Tibial artery (tissue), 4 donors: ENCODE measurements around the gene RIC1.

Source experiments
- DNase-seq, 2 donors: peaks; one replicate each; pipeline ENCODE4 v3.0.0-alpha.2; 2019
- H3K27ac ChIP-seq, 2 donors: fragments of 200-600 bp; sonication (generic) in 1 of 2; 1 replicate in 1 of 2; 2 replicates in 1 of 2; pipeline ENCODE4 v1.5.1; 2018 to 2019; ENCODE audit warnings: mild to moderate bottlenecking in 1 of 2
- H3K27me3 ChIP-seq, 2 donors: fragments of 200-600 bp; sonication (generic) in 1 of 2; one replicate each; pipeline versions ENCODE4 v1.5.1 to v1.6.0; 2016 to 2019
- H3K36me3 ChIP-seq, 3 donors: fragments of 200-600 bp; sonication (generic) in 2 of 3; one replicate each; pipeline ENCODE4 v1.5.1; 2016 to 2019; ENCODE audit warnings: mild to moderate bottlenecking in 2 of 3
- H3K4me1 ChIP-seq, 4 donors: fragments of 200-600 bp; sonication (generic) in 2 of 4; 1 replicate in 3 of 4; 2 replicates in 1 of 4; pipeline ENCODE4 v1.5.1; 2016 to 2019
- H3K4me3 ChIP-seq, 2 donors: fragments of 200-600 bp; sonication (generic) in 1 of 2; 1 replicate in 1 of 2; 2 replicates in 1 of 2; pipeline ENCODE4 v1.5.1; 2018 to 2019; ENCODE audit warnings: mild to moderate bottlenecking in 2 of 2
- H3K9me3 ChIP-seq, 3 donors: fragments of 200-600 bp; sonication (generic) in 1 of 3; one replicate each; pipeline ENCODE4 v1.5.1; 2016 to 2019
- intact Hi-C: fragments of 100-400 bp; cut with DNase I; formaldehyde crosslinking; loops from one replicate; pipeline ENCODE4 v1.15.0; 2023; ENCODE audit warnings: low total_unique reads
- TF ChIP-seq, protein P1 (sequence below), 2 experiments: fragments of 200-600 bp in 1 of 2; fragments of 450-650 bp in 1 of 2; IDR thresholded peaks; one replicate each; pipeline ENCODE4 v1.5.1; 2017 to 2019; ENCODE audit warnings: antibody characterized with exemption in 2 of 2, mild to moderate bottlenecking in 1 of 2, moderate library complexity in 1 of 2

RIC1 gene

GRCh38 chr9:5608298-5609225 is 20.3 kb upstream of the RIC1 start:
- intact Hi-C loops = no loop called here
- H3K27me3 ChIP-seq = no peaks in the 10 kb centered on the region
- H3K4me3 ChIP-seq = peak overlapping the region; percentile 45 to 53
- peak overlapping the region; percentile 78 to 89 for H3K27ac ChIP-seq
- no peak for DNase-seq
- H3K4me1 ChIP-seq = peaks cover 0 to 38% (median 3%) of the 10 kb centered on the region in 4 donors
- TF ChIP-seq, protein P1, sequence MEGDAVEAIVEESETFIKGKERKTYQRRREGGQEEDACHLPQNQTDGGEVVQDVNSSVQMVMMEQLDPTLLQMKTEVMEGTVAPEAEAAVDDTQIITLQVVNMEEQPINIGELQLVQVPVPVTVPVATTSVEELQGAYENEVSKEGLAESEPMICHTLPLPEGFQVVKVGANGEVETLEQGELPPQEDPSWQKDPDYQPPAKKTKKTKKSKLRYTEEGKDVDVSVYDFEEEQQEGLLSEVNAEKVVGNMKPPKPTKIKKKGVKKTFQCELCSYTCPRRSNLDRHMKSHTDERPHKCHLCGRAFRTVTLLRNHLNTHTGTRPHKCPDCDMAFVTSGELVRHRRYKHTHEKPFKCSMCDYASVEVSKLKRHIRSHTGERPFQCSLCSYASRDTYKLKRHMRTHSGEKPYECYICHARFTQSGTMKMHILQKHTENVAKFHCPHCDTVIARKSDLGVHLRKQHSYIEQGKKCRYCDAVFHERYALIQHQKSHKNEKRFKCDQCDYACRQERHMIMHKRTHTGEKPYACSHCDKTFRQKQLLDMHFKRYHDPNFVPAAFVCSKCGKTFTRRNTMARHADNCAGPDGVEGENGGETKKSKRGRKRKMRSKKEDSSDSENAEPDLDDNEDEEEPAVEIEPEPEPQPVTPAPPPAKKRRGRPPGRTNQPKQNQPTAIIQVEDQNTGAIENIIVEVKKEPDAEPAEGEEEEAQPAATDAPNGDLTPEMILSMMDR (IDR thresholded peaks at IDR 0.05) = peak in 1 of 2 experiments; percentile 9
- no peaks in the 10 kb centered on the region for H3K9me3 ChIP-seq
- H3K36me3 ChIP-seq = no peaks in the 10 kb centered on the region

- Histone ChIP-seq H3K4me3 (peak overlapping the region; percentile 45 to 53), H3K4me1 (peaks cover 0 to 38% (median 3%) of the 10 kb centered on the region in 4 donors), H3K27ac (peak overlapping the region; percentile 78 to 89), H3K9me3 (no peaks in the 10 kb centered on the region), H3K27me3 (no peaks in the 10 kb centered on the region), H3K36me3 (no peaks in the 10 kb centered on the region)
- DNase-seq = no peak
- intact Hi-C loops = no loop called here
- TF ChIP-seq, protein P1 (IDR thresholded peaks at IDR 0.05) = no peak
Measured at GRCh38 chr9:5609226-5609596, 19.7 kb upstream of the RIC1 start.

GRCh38 chr9:5610491-5610890 is 18.4 kb upstream of the RIC1 start:
- intact Hi-C loops = no loop called here
- peak overlapping the region; percentile 3 to 89 for H3K27ac ChIP-seq
- TF ChIP-seq, protein P1 (IDR thresholded peaks at IDR 0.05) = no peak
- H3K4me1 ChIP-seq = peaks cover 0 to 38% (median 3%) of the 10 kb centered on the region in 4 donors
- no peak overlapping the region for H3K4me3 ChIP-seq
- no peaks in the 10 kb centered on the region for H3K9me3 ChIP-seq
- H3K27me3 ChIP-seq = no peaks in the 10 kb centered on the region
- DNase-seq = no peak
- H3K36me3 ChIP-seq = no peaks in the 10 kb centered on the region

GRCh38 chr9:5611321-5612184 is 17.4 kb upstream of the RIC1 start:
- H3K36me3 ChIP-seq = no peaks in the 10 kb centered on the region
- H3K9me3 ChIP-seq = no peaks in the 10 kb centered on the region
- peak overlapping the region; percentile 3 to 89 for H3K27ac ChIP-seq
- H3K27me3 ChIP-seq = no peaks in the 10 kb centered on the region
- H3K4me3 ChIP-seq = no peak overlapping the region
- intact Hi-C loops = no loop called here
- H3K4me1 ChIP-seq = peaks cover 0 to 38% (median 3%) of the 10 kb centered on the region in 4 donors
- no peak for DNase-seq
- TF ChIP-seq, protein P1 (IDR thresholded peaks at IDR 0.05) = no peak

DNA sequence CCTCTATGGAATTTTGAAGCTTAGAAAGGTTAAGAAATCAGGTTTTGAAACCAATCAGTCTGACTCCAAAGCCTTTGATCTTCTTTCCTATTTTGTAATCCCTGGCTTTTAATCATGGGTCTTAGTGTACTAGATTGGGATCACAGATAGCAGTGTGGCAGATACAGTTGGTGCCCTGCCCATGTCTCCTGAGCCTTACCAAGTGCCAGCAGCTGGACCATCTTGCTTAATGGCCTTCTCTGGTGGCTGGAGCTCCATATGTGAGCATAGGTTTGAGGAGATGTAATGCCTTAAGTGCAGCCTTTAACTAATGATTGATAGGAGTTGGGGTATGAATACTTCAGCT is 16.7 kb upstream of the RIC1 start:
- no peaks in the 10 kb centered on the region for H3K9me3 ChIP-seq

More for the DNA sequence above, 16.7 kb upstream of the RIC1 start:
- DNase-seq = no peak
- TF ChIP-seq, protein P1 (IDR thresholded peaks at IDR 0.05) = no peak
- no peaks in the 10 kb centered on the region for H3K27me3 ChIP-seq
- H3K27ac ChIP-seq = peak overlapping the region; percentile 14 to 89
- no peak overlapping the region for H3K4me3 ChIP-seq
- intact Hi-C loops = no loop called here
- H3K4me1 ChIP-seq = peaks cover 0 to 38% (median 3%) of the 10 kb centered on the region in 4 donors
- H3K36me3 ChIP-seq = no peaks in the 10 kb centered on the region
